GM18868 (cell line): ENCODE results near the gene SOX13.

ENCODE experiments used
- ATAC-seq: cut with Tn5 transposase; IDR thresholded peaks from one replicate; pipeline ENCODE4 v1.9.1; 2021; ENCODE audit warnings: mild to moderate bottlenecking, moderate library complexity; ENCODE audit not compliant: unreplicated experiment

SOX13 gene

GRCh38 chr1:204062106-204062505 is 10.8 kb upstream of the SOX13 start:
- ATAC-seq = no peak

GRCh38 chr1:204065174-204065985 is 7.5 kb upstream of the SOX13 start:
- ATAC-seq = no peak

GRCh38 chr1:204065986-204066300 is 7.0 kb upstream of the SOX13 start:
- ATAC-seq = no peak

- no peak for ATAC-seq
Observed at GRCh38 chr1:204067935-204068334, 5.0 kb upstream of the SOX13 start.

- no peak for ATAC-seq
Observed at GRCh38 chr1:204069887-204070286, 3.0 kb upstream of the SOX13 start.

- no peak for ATAC-seq
Observed at GRCh38 chr1:204070895-204071294, 2.0 kb upstream of the SOX13 start.

GRCh38 chr1:204073837-204074273 is 940 bp downstream of the SOX13 start:
- no peak for ATAC-seq

- ATAC-seq = no peak
Observed at GRCh38 chr1:204074274-204075138, 1.6 kb downstream of the SOX13 start.

GRCh38 chr1:204075139-204075521 is 2.2 kb downstream of the SOX13 start:
- ATAC-seq = no peak

GRCh38 chr1:204075890-204076846 is 3.3 kb downstream of the SOX13 start:
- ATAC-seq = no peak

GRCh38 chr1:204076891-204077290 is 4.0 kb downstream of the SOX13 start:
- ATAC-seq = no peak

GRCh38 chr1:204077979-204078696 is 5.2 kb downstream of the SOX13 start:
- ATAC-seq = no peak

- no peak for ATAC-seq
Observed at GRCh38 chr1:204079608-204079999, 6.7 kb downstream of the SOX13 start.

- ATAC-seq = no peak
Observed at GRCh38 chr1:204080163-204080903, 7.4 kb downstream of the SOX13 start.

- ATAC-seq = no peak
Observed at GRCh38 chr1:204081164-204081790, 8.4 kb downstream of the SOX13 start.

- ATAC-seq = no peak
Observed at GRCh38 chr1:204081791-204082513, 9.0 kb downstream of the SOX13 start.

GRCh38 chr1:204083491-204083890 is 10.6 kb downstream of the SOX13 start:
- ATAC-seq = no peak

GRCh38 chr1:204084247-204084772 is 11.4 kb downstream of the SOX13 start:
- ATAC-seq = no peak
